Esophagus squamous epithelium (tissue), 4 donors: ENCODE results near the gene ZMYM1.
"Not testable (repeated sequence)": the region's sequence is repeated elsewhere in the genome, so short reads cannot be mapped to it uniquely, and the experiment has no call there.

Source experiments
- CTCF ChIP-seq, 6 experiments: fragments of 450-650 bp in 4 of 6; fragments of 200-600 bp in 2 of 6; sonication (generic) in 2 of 6; IDR thresholded peaks; one replicate each; pipeline ENCODE4 v1.5.1; 2016 to 2019; ENCODE audit warnings: antibody characterized with exemption in 6 of 6, mild to moderate bottlenecking in 4 of 6, moderate library complexity in 4 of 6
- POLR2A ChIP-seq, 4 donors: fragments of 450-650 bp; IDR thresholded peaks; one replicate each; pipeline ENCODE4 v1.6.1; 2017; ENCODE audit warnings: antibody characterized with exemption in 4 of 4, mild to moderate bottlenecking in 4 of 4, moderate library complexity in 3 of 4

- not testable (repeated sequence) for TF ChIP-seq CTCF, POLR2A (IDR thresholded peaks at IDR 0.05)
These were observed 63.5 kb downstream of the ZMYM1 start for GRCh38 chr1:35142728-35143127.
